PC-3 (cell line): ENCODE data around the gene EN2.

Experiments
- CTCF ChIP-seq: fragments of 300-600 bp; sonication (generic); conservative IDR thresholded peaks from 2 replicates; pipeline ENCODE4 v1.5.1; 2017; ENCODE audit warnings: antibody characterized with exemption, low read depth, mild to moderate bottlenecking, low read length
- EZH2 ChIP-seq: fragments of 300-600 bp; sonication (generic); IDR thresholded peaks from one replicate; pipeline ENCODE4 v1.6.1; 2017; ENCODE audit warnings: antibody characterized with exemption, mild to moderate bottlenecking, low read length; ENCODE audit not compliant: unreplicated experiment
- EZH2phosphoT487 ChIP-seq: fragments of 300-600 bp; sonication (generic); IDR thresholded peaks from 2 replicates; pipeline ENCODE4 v1.6.1; 2018; ENCODE audit warnings: mild to moderate bottlenecking, antibody characterized with exemption, low read length, borderline replicate concordance

GRCh38 chr7:155508376-155509358, 50.7 kb downstream of the EN2 start:
- no peak for TF ChIP-seq CTCF
- no peak for TF ChIP-seq EZH2
- no peak for TF ChIP-seq EZH2phosphoT487
